GM18519 (cell line): ENCODE data around the gene SFMBT2.
A peak's percentile ranks its signal among the peaks of the same experiment; 100 is the strongest.

ENCODE experiments used
- ATAC-seq: cut with Tn5 transposase; IDR thresholded peaks from one replicate; pipeline ENCODE4 v1.9.1; 2021; ENCODE audit warnings: mild to moderate bottlenecking, moderate library complexity; ENCODE audit not compliant: unreplicated experiment, low FRiP score

The SFMBT2 gene

DNA sequence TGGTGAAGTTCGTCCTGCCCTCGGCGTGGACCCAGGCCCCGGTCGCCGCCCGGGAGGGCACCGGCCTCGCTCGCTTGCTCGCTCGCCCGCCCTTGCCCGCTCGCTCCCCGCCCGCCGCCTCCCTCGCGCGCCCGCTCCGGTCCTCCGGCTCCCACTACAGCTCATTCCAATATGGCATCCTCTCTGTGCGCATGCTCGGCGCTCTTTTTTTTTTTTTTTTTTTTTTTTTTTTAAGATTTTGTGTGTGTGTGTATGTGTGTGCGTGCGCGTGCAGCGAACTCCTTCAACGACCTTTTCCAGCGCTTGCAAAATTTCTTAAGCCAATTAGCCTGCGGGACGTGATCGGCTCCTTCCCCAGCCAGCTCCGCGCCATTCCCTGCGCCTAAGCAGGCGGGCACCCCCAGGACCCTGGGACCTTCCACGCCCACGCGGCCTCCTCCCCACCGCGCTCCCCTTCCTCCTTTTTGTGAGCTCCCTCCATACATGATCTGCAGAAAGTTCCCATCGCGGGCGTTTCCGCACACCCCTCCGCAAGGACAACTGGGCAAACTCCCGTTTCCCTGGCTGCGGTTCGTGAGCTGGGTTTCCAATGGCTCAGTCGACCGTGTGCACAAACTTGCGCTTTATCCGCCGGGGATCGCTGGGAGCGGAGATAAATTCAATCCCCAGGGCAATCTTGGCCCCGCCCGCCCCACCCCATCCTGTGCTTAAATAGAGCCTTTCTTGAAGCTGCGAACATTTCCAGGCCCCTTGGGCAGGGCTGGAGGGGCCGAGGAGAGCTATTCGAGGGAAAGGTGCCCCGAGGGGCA lies at the start of gene SFMBT2:
Gene SFMBT2, minus strand, starts transcription at position 173 of the 809 bp plus-strand sequence. CDS start 29,136 bp downstream, outside the sequence.
- peak; percentile 30 for ATAC-seq

DNA sequence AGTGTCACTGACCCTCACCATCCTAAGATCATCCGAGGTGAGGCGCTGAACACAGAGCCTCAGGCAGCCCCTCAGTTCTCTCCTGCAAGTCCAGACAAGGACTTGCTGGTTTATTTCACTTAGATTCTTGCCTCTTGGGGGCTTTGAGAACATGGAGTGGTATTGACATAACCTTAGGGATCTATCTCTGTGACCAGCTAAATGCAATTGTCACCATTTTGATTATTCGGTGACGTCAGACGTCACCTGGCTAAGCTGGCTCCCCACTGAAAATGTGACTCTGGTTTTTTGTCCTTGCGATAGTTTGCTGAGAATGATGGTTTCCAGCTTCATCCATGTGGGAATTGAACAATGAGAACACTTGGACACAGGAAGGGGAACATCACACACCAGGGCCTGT lies 49.2 kb upstream of the SFMBT2 start:
- no peak for ATAC-seq

DNA sequence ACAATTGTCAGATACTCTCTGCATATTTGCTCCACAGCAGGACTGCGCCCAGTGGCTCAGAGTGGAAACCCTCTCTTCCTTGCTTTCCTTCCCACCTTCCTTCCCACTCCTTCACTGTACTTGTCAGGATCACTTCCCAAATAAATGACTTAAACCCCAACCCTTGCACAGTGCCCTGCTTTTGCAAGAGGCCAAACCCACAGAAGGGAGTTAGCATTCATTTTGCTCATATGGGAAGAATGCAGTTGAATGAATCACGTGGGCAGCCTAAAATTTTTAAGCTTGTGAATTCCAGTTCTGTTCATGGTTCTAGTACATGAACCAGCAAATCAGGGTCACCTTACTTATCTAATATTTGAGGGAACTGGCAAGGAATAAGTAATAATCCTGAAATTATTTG lies 47.7 kb upstream of the SFMBT2 start:
- no peak for ATAC-seq

DNA sequence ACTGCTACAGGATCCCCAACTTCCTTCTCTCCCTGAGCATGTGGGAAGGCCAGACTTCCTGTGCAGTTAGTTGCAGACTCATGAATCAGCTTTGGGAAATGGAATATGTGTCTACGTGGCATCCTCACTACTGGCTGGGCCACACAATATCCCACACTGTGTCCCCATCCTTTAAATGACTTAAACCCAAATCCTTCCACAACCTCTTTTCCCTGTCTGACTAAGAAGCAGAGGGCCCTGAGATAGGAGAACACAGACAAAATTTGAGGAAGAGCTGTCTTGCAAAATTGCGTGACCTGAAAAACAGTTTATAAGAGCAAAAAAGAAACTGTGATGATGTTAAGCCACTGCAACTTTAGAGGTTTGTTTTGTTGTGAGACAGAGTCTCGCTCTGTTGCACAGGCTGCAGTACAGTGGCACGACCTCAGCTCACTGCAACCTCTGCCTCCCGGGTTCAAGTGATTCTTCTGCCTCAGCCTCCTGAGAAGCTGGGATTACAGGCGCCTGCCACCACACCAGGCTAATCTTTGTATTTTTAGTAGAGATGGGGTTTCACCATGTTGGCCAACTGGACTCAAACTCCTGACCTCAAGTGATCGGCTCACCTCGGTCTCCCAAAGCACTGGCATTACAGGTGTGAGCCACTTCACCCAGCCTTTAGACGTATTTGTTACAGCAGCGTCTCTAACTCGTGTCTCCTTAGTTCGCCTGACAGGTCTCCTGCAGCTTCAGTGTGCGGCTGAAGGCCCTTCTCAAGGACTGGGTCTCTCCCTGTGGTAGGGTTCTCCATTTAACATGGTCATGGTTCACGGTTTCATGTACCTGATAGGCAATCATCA lies 46.9 kb upstream of the SFMBT2 start:
- ATAC-seq = peak; percentile 81

DNA sequence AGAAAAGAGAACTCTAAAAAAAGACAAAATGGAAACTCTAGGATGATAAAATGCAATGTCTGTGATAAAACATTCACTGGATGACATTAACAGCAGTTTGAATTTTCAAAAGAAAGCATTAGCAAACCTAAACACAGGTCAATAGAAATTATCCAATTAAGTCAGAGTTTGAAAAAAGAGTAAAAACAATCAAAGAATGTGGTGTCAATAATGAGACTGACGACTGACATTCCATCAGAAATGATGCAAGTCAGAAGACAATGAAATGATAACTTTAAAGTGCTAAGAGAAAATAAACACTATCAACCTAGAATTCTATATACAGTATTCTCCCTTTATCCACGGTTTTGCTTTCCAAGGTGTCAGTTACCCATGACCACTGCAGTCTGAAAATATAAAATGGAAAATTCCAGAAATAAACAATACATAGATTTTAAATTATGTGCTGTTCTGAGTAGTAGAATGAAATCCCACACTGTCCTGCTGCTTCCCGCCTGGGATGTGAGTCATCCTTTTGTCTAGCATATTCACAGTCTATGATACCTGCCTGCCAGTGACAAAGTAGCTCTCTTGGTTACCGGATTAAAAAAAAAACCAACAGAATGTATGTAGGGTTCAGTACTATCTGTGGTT lies 38.3 kb upstream of the SFMBT2 start:
- ATAC-seq = no peak

DNA sequence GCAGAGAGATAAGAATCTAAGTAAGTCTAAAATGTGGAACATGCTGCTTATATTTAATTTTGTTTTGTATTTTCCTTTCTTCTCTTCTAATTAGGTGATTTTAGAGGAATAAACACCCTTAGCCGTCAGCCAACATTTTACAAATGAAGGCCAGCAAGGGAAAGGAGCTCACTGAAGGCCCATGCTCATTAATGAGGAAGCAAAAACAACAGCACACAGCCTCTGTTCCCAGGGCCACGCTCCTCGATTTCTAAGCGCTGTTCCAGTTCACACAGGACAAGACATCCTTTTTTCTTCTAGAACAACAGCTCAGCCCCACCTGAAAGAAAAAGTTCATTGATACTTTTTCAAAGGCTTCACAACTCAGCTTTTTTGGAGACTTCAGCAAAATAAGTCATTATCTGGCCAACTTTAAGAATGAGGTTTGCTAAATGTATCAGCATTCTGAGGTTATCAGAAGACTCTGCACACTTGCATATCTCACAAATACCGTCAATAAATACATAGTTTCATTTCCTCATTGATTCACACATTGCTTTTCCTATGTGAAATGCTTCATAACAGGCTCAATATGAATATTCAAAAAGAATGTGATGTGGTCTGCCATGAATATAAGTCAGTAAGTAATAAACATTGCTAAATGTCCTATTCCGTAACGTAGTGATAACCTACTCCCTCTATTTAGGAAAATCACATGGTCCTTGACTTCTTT lies 34.8 kb upstream of the SFMBT2 start:
- ATAC-seq = peak; percentile 81

DNA sequence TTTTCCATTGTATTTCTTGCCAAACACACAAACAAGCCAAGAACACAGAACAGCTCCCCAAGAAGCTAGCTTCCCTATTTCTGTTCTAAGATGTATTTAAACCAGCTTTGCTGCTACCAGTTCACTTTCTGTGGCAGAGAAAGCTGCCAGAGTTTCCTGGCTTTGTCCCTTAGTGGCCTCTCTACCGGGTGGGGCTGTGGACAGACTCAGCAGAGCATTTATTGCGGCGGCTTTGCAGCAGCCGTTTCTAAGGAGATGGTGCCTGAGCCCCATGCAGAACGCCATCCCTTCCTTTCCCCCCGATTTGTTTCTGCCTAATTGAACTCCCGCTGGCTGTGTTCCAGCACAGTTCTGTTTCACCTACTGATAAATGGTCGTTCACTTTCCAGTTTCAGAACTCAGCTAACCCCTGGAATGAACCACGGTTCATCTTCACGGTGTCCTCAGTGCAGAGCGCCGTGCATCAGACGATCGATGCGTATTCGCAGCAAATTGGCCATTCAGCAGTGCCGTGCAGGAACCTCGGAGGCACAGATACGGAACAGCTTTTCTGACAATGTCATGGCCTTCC lies 33.8 kb upstream of the SFMBT2 start:
- ATAC-seq = no peak

DNA sequence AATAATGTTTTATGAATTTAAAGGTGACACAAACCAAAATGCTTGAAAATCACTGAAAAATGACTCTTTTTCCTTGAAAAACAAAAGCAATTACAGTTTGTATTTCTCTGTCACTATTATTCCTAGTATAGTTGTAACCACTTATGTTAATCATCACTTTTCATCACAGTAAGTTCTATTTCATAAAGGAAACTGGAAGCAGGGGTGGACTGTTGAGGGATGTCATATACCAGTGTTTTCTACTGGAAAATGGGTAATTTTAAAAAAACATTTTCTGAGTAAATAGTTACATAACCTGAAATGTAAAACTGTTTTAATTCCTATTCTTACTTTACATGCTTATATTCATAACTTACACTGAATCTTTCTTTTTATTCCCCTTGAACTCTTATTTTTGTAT lies 32.2 kb upstream of the SFMBT2 start:
- ATAC-seq = no peak

DNA sequence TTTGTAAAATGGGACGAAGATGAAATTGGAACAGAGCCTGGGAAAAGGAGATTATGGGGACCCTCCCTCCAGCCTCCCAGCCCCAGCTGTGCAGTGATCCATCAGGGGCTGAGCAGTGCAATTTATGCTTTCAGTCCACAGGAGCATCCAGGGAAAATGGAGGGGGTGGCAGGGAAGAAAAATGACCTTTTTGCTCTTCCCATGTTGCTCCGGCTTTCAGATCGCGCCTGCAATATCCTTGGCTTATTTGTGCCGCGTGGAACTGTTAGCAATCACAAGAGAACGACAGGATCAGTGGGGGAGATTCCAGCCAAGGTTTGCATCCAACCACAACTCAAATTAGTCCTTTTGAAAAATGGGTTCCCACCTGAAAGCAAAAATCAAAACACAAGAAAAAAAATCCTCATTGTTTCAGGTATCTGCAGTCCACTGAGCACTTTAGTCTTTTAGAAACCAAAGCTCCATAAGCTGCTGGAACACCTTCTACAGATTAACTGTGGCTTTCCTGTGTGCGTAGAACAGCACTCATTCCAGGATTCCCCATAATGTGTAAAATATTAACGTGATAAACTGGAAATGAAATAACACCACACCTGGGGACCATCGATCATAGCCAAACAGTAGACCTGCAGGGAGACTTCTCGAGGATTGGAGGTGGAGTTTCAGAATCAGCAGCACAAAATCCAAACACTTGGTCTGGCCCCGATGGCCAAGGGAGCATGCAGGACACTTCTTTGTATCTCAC lies 30.7 kb upstream of the SFMBT2 start:
- ATAC-seq = no peak

DNA sequence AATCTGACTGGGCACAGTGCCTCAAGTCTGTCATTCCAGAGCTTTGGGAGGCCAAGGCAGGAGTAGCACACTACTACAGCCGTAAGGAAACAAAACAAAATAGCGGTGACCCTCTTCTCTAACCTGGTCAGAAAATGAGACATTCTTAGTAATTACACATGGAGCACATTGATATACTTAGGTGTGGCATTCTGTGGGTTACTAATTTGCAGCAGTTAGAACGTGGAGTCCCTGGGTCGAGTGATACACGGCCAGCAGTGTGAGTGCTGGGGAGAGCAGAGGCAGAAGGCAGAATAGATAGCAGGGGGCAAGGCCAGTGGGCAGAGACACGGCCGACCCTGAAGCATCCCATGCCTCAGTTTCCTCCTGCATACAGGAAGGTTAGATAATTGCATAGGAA lies 28.9 kb upstream of the SFMBT2 start:
- ATAC-seq = no peak

DNA sequence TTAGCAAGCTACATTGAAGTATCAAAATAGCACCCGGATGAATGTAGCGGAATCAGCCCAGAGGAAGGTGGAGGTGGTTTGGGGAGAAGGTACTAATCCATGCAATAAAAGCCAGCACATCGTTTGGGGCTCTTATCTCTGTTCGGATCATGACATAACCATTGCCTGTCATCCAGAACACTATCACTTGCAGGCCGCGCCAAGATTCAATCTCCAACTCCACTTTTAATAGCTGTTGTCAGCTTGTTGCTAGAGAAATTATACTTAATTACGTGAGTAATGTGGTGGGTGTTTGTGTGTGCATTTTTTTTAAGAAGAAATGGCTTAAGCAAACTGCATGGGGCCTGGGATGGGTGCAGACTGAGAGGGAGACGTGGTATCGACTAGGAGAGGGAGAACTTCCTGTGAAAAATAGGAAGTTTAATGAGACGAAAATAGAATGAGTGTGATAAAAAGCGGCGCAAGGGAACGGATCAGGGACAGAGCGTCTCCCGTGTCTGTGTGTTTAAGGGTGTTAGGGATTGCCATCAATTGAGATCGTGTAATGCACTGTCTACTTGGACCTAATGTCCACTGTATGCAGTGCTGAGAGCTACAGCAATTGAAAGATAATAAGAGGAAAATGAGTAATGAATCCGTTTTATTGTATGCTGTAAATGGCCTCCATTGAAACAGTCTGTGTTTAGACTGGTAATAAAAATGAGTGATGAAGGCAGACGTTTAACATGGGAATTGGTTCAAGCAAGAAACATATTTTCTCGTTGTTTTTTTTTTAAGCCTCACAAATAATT lies 27.6 kb upstream of the SFMBT2 start:
- ATAC-seq = no peak

DNA sequence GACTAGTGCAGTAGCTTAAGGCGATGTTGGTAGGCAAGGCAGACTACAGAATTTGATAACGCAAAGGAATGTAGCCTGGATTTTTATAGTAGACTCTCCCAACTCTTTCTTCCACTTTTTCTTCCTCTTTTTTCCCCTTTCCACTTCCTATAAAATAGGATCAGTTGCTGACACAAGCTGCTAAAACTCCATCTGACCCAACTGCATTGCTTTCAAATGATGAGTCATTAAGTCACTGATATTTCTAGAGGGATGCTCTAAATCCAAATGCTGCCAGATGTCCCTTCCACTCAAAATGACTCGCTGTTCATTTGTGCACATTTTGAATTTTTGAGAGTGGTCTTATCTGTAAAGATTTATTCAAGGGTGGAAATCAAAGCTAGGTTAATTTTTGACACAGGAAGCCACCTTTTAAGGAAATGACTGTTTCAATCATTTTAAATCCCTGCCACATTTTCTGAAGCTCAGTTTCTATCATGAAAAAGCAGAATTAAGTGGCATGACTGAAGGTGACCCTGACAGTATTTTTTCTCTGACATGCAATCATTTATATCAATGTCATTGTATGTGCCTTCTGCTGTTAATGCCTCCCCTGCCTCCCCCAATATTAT lies 25.8 kb upstream of the SFMBT2 start:
- ATAC-seq = no peak

DNA sequence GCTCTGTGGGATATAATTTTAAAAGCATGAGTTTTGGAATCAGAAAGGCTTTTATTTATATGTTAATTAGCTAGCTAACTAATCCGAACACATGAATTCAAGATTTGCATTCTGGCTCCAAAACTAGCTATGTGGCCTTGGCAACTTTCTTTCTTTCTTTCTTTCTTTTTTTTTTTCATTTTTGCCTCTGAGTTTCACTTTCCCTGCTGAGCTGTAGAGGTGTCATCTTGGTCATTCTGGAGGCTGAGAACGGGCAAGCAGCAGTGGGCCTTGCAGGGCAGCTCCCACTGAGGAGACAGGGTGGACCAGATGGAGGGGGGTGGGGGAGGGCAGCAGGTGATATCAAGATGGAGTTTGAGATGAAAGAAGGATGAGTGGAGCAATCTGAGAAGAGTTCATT lies 24.8 kb upstream of the SFMBT2 start:
- peak; percentile 47 for ATAC-seq

DNA sequence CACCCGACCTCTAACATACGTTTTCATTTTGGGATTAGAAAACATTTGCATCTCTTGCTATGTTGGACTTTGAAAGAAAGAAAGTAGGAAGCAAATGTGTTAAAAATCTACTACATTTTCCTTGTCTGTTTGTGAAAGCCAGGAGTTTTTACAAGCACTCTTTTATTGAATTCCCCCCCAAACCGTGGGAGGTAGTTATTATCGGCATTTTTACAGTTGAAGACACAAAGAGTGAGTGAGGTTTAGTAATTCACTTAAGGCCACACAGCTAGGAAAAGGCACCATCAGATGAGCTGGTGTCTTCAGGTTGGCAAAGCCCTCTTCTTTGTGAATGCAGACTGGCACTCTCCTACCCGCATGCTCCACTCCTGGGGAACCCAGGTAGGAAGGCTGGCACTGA lies 23.5 kb upstream of the SFMBT2 start:
- ATAC-seq = no peak

DNA sequence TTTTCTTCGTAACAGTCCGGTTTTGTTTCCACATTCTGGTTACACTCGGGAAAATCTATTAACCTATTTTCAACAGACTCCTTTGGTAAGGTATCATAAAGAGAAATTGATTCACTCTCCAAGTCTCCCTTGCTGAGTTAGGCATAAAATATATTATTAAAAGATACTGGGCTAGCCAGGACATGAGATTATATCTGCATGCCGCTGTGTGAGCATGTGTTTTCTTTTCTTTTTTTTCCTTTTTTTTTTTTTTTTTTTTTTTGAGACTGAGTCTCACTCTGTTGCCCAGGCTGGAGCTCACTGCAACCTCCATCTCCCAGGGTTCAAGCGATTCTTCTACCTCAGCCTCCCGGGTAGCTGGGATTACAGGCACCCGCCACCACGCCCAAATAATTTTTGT lies 23.0 kb upstream of the SFMBT2 start:
- no peak for ATAC-seq

DNA sequence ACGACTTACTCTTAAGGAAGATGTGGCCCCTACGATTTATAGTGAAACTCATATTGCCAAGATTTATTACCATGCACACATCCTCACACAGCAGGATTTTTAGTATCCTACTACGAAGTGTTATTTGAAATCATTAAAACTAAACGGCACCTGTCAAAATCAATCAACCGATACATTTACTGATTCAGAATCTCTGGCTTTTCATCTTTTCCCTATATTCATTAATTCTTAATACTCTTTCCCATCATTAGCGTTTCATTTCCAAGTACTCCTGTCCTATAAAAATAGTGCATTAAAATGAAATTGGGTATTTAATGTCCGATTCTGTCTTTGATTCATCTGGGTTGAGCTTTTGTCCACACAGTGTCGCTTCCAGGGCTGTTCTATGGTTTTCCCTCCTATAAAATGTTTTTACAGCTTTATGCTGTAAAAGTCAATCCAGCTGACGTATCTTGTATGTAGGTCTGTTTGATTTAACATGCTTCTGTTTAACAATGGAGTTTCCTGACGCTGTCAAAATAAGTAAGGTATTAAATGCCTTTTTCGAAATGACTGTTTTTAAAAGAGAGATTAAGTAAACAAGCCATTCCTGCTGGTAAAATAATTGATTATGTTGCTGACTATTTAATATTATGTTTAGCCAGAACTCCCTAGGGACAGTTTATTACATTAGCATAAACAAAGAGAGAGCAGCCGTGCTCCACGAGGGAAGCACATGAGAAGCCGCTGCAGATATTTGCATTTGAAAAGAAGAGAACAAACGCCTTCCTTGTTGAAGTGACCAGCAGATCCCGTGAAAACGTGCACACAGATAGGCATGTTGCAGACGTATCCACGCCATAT lies 22.3 kb upstream of the SFMBT2 start:
- ATAC-seq = no peak

DNA sequence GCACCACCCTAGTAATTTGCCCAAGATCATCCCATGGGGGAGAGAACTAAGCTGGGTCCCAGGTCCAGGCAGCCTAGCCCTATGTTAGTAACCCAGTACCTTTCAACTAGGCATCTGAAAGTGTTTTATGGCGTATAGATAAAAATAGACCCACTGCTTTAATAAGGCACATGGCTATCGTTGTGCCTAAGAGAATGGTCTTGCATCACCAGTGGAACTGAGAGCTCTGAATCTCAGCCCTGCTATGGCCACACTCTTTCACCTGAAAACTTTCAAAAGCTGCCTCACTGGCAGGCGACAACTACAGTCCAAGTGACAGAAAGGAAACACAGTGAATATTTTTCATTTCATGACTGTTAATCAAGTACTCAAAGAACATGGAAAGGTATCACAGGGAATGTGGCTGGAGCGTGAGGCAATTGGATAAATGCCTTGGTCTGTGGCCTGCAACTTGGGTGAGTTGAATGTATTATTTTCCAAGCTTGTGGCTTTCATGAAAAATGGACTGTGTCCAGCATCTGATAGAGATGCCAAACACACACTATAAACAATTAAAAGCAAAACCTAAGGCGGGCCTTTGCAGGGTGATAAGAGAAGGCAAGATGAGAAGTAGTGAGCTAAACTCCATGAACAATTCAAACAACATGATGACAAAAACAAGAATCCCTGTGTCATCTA lies 18.0 kb upstream of the SFMBT2 start:
- no peak for ATAC-seq
